Cardiac septum (tissue), 1 donor: Measurements from ENCODE around the gene ZNF280D. TPM values are rescaled to one million over a fixed set of nuclear protein-coding genes. Genes with fewer than 3 reads are reported as not detected.
"Not testable (repeated sequence)": the region's sequence is repeated elsewhere in the genome, so short reads cannot be mapped to it uniquely, and the experiment has no call there.

Experiments used
- DNase-seq: peaks from one replicate; pipeline ENCODE4 v3.0.0-alpha.2; 2020; ENCODE audit warnings: low spot score
- intact Hi-C: fragments of 100-400 bp; cut with DNase I; formaldehyde crosslinking; loops from one replicate; pipeline ENCODE4 v1.14.0; 2022
- total RNA-seq: library from RNA; stranded (reverse); fragmentation: NEBNext Ultra II Directional; extraction: Animal tissue kit (Norgen Biotek cat#: 25700); gene quantifications from one replicate; pipeline ENCODE4 v1.2.1, GENCODE V29; 2021
- donor health status: DM: no; HTN: no; CAD: no.

The ZNF280D gene
- total RNA-seq, 1 donor from 2014 or later, result 34.7 TPM

DNA sequence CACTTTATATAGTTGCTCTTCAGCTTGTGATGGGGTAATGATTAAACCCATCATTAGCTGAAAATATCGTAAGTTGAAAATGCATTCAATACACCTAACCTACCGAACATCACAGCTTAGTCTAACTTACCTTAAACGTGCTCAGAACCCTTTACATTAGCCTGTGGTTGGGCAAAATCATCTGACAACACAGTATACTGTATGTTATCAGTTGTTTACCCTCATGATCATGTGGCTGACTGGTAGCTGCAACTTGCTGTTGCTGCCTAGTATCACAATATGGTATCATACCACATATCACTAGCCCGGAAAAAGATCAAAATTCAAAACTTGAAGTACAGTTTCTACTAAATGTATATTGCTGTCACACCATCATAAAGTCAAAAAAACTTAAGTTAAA lies 9.5 kb downstream of the ZNF280D start:
- intact Hi-C loops, result no loop called here
- no peak for DNase-seq

DNA sequence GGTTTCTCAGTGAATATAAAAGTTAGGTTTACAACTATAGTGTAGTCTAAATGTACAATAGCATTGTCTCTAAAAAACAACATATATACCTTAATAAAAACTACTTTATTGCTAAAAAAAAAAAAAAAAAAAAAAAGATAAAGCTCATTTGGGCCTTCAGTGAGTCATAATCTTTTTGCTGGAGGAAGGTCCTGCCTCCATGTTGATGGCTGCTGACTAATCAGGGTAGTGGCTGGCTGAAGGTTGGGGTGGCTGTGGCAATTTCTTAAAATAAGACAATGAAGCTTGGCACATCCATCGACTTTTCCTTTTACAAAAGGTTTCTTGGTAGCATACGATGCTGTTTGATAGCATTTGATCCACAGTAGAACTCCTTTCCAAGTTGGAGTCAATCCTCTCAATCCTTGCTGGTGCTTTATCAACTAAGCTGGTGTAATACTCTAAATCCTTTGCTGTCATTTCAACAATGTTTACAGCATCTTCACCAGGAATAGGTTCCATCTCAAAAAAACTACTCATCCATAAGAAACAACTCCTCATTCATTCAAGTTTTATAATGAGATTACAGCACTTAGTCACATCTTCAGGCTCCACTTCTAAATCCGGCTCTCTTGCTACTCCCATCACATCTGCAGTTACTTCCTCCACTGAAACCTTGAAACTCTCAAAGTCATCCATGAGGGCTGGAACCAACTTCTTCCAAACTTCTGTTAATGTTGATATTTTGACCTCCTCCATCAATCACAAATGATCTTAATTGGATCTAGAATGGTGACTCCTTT lies 13.3 kb downstream of the ZNF280D start:
- intact Hi-C loops, result no loop called here
- DNase-seq, result no peak

DNA sequence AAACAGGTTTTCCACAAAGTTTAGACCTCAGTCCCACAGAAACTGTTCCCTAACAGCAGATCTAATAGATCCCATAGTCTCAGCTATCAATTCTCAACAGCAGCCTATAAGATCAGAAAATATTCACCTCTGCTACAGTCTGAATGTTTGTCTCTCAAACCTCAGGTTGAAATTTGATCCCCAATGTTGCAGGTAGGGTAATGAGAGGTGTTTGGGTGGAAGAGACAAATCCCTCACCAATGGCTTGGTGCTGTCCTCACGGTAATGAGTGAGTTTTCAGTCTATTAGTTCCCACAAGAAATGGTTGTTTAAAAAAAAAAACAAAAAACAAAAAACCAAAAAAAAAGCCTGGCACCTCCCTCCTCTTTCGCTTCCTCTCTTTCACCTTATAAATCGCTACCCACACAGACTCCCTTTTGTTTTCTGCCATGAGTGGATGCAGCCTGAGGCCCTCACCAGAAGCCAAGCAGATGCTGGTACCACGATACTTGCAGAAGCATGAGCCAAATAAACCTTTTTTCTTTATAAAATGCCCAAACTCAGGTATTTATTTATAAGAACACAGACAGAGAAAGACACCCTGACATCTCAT lies 14.2 kb downstream of the ZNF280D start:
- intact Hi-C loops, result no loop called here
- no peak for DNase-seq

- intact Hi-C loops, result no loop called here
- no peak for DNase-seq
These were observed 14.7 kb downstream of the ZNF280D start for GRCh38 chr15:56718560-56718959.

GRCh38 chr15:56716334-56716733 lies 17.0 kb downstream of the ZNF280D start:
- intact Hi-C loops, result no loop called here

DNA sequence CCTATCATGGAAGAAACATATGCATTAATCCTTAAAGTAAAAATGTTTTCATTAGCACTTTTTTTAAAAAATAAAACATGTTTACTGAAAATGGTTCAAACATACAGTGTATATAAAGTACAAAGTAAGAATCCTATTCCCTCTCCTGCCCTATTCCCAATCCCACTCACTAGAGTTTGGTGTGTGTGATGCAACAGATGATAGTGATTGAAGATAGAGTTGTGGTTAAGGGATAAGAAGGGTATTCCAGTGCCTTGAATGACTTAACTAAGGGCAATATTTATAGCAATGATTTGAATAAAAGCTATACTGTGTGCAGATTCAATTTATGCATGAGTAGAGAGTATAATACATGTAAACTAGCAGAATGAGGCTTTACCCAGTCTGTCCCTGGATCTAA lies 18.1 kb downstream of the ZNF280D start:
- DNase-seq, result no peak
- intact Hi-C loops, result no loop called here

More at GRCh38 chr15:56716334-56716733, 17.0 kb downstream of the ZNF280D start:
- no peak for DNase-seq

DNA sequence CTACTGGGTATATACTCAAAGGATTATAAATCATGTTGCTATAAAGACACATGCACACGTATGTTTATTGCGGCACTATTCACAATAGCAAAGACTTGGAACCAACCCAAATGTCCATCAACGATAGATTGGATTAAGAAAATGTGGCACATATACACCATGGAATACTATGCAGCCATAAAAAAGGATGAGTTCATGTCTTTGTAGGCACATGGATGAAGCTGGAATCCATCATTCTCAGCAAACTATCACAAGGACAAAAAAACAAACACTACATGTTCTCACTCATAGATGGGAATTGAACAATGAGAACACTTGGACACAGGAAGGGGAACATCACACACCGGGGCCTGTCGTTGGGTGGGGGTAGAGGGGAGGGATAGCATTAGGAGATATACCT lies 23.8 kb downstream of the ZNF280D start:
- intact Hi-C loops, DNase-seq: not testable (repeated sequence)

DNA sequence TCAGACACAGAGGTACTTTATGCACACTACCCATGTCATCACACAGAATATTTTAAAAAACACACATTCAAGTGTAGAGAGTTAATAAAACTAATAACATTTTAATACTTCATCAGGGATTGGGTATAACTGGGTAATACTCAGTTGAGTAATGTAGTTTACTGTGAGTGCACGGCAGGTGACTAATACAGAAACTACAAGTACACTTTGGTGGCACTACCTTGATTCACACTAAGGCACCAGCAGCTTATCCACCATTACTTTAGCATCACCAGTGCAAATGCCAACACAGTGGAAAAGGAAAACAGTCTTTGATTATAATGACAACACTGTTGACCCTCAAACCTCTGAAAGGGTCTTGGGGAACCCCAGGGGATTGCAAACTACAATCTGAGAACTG lies 33.6 kb downstream of the ZNF280D start:
- no peak for DNase-seq
- intact Hi-C loops, result no loop called here

- intact Hi-C loops, result no loop called here
- DNase-seq, result no peak
These were observed 35.0 kb downstream of the ZNF280D start for GRCh38 chr15:56698270-56698669.

- intact Hi-C loops, result no loop called here
These were observed 39.5 kb downstream of the ZNF280D start for GRCh38 chr15:56693761-56694160.

DNA sequence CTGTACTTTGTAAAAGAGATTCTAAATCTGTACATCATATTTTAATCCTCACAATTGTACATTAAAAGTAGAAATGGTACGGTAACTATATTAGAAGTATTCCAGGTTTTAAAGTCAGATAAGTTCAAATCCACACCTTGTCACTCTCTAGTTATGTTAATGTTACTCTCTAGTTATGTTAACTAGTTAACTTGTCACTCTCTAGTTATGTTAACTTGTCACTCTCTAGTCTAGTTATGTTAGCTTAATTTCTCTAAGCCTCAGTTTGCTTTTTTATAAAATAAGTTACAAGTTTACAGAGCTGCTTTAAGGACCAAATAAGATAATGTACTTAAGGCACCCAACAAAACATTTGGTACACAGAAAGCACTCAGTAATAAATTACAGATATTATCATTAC lies 42.6 kb downstream of the ZNF280D start:
- intact Hi-C loops, result no loop called here
- DNase-seq, result no peak

More at GRCh38 chr15:56693761-56694160, 39.5 kb downstream of the ZNF280D start:
- DNase-seq, result no peak

DNA sequence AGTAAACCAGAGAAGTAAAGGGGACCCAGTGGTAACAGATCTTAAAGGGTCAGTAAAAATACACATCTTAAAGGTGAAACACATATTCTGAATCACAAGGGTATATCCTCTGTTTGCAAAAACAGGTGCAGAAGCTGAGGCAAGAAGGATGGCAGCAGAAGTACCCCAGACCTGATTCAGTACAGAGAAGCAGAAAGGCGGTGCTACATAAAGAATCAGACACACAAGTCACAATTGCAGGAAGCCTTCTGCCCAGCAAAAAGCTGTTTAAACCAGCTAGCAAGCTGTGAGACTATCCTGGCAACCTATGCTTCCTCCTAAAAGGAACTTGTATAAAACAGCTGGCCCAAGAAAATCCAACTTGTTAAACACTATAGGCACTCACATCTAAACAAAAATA lies 49.4 kb downstream of the ZNF280D start:
- DNase-seq, result no peak
- intact Hi-C loops, result no loop called here

- intact Hi-C loops, result no loop called here
- no peak for DNase-seq
These were observed 52.2 kb downstream of the ZNF280D start for GRCh38 chr15:56681113-56681512.

DNA sequence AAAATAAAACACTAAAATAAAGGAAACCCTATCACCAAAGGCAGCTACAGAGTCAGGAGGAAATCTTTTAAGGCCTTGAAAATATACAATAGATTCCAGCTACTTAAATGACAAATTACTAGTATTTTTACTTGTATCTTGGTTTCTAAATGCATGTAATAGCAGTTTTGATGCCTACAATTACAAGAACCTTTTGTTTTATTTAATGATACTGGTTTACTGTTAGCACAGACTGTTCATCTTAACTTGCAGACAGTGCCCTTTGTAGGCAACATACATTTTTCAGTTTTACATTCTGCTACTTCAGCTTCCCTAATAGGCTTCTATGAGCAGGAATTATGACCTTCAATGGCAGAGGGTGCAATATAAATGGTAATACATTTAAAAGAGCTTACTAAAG lies 54.1 kb downstream of the ZNF280D start:
- intact Hi-C loops, result no loop called here
- no peak for DNase-seq

DNA sequence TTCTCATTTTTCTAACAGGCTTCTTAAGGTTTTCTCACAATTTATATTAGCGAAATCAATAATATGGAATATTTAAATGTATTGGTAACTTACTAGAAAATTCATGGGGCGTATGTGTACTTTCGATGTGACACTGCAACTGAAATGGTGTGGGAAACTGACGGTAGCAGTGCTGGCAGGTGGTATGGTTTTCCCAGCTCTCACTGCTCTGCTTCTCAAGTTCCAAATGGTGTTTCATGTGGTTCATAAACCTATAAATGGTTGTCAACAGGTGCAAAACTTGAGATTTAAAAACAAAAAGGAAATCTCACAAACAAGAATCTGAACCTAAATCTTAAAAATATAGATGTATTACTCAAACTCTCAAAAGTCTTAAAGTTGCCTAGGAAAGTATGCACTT lies 54.7 kb downstream of the ZNF280D start:
- DNase-seq, result no peak
- intact Hi-C loops, result no loop called here

DNA sequence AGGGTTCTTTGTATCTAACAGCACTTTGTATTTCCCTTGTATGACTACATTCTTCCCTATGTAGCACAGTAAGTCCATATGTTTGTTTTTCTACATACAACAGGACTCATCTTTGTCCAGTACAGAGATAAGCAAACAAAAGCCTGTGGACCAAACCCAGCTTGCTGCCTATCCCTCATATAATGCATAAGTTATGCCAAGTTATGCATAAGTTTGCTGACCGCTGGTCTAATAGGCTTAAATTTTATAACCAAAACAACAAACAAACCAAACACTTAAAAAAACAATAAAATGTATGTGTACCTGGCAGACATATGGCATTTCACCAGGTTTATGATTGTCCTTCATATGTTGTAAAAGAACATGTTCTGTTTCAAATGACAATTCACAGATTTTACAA lies 56.0 kb downstream of the ZNF280D start:
- DNase-seq, result no peak
- intact Hi-C loops, result no loop called here

GRCh38 chr15:56675930-56676329 lies 57.4 kb downstream of the ZNF280D start:
- intact Hi-C loops, result no loop called here
- DNase-seq, result no peak

- intact Hi-C loops, result no loop called here
- DNase-seq, result no peak
These were observed 58.5 kb downstream of the ZNF280D start for GRCh38 chr15:56674857-56675256.

- DNase-seq, result no peak
- intact Hi-C loops, result no loop called here
These were observed 60.6 kb downstream of the ZNF280D start for GRCh38 chr15:56672721-56673120.

DNA sequence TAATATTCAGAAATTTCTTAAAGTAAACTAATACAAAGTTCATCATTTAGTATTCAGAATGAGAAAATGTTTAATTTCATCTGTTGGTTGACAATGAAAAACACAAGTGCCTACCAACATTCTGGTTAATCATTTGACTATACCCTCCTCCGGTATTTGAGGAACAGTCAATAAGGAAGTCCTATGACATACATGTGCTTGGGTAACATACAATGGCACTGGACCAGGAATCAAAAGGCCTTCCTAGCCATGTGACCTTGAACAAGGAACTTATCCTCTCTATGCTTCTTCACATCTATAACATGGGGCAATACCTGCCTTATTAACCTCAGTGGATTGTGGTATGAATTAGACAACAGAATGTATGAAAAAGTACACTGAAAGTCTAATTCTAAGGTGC lies 65.8 kb downstream of the ZNF280D start:
- intact Hi-C loops, result no loop called here

GRCh38 chr15:56660943-56661342 lies 72.4 kb downstream of the ZNF280D start:
- intact Hi-C loops, result no loop called here
- DNase-seq, result no peak

More for the DNA sequence above, 65.8 kb downstream of the ZNF280D start:
- DNase-seq, result no peak
